ENCODE results near the gene GALNT18.

GALNT18 gene

DNA sequence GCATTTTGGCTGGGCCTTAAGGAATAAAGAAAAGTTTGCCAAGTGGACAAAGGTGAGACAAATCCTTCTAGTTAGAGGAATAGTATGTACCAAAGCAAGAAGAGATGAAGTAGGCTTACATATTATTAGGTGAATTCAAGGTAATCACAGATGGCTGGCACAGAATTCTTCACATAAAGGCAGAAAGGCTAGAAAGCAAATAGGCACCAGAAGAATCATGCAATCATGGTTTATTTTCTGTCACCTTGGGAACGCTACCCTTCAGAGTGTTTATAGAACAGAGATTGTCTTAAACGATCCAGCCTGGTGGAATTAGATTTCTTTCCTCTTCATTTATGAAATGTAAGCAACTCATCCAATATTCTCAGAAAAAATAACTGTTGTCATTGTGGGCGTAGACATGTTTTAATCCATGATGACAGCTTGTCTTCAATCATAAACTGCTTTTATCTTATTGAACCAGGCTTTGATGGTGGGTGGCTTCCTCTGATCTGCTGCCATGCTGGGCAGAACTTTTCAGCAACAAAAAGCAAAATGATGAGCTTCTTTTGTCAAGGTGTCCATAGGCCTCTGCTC is 219.8 kb downstream of the GALNT18 start:
- DNase-seq, result no peak

DNA sequence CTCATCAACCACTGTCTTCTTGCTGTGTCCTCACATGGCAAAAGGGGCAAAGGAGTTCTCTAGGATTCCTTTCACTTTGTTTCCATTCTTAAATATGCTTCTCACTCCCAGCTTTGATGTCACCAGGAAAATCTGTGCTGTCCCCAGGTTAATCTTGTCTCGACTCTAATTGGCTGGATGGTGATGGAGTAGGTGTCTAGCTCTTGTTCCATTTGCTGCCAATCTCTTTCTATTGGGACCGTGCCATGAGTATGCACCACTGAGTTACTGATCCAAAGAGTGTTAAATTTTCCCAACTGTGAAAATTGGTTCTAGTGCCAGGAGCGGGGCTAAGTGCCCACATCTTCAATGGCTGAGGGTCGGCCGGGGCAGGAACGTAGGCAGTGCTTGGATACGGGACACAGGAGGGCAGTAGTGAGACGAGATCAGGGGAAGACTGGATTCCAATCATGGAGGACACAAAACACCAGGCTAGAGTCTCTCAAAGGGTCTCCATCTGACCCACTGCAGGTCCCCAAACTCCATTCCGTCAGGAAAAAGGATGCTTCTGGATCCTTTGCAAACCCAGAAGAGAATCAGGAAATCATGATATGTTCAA is 221.1 kb downstream of the GALNT18 start:
- DNase-seq, result no peak

GRCh38 chr11:11400121-11400520 is 221.7 kb downstream of the GALNT18 start:
- DNase-seq, result no peak

GRCh38 chr11:11397781-11398180 is 224.0 kb downstream of the GALNT18 start:
- no peak for DNase-seq

- no peak for DNase-seq
Measured at GRCh38 chr11:11397036-11397415, 224.8 kb downstream of the GALNT18 start.

DNA sequence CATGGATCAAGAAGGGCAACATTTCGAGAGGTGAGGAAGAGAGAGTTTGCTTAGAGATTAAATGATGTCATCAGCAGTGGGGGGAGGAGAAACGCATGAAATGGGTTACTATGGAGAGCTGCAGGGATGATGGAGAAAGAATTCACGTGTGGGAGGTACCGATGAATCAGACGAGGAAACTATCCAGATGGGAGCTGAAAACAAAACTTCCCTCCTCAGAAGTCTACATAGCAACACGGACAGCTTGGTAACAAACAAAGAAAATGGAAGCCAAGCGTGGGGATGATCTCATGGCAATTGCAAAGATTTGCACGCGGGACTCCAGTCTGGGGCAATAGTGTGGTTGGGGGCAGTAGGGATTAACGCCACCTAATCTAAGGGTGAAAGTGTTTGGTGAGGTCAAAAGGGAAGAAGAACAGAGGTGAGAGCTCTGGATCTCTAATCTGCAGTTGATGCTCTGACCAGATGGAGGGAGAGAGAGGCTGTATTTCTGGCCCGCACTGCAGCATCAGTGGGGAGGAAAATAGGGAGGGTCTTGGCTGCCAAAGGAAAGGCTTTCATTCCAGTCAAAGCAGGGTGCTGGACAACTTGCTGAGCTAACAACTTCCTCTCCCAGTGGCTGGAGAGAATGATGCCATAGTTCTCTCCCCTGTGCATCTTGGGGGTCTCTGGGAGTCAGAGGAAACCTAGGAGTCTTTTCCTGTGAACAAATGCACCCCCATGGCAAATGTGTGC is 225.3 kb downstream of the GALNT18 start:
- peak; percentile 80 for DNase-seq

DNA sequence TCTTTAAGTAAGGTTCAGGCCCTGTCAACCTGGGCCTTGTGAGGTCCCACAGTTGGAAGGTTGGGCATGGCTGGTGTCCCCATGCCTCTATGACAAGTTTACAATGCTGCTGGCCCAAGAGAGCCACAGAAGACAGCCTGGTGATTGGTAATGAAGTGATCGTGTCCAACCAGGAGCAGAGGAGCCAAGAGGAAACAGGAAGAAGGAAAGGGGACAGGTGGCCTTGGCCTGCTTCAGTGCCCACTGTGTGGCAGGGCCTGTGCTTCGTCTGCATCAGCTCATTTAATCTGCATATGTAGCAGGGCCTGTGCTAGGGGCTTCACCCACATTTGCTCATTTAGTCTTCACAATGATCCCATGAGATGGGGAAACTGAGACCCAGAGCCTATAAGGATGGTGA is 226.7 kb downstream of the GALNT18 start:
- no peak for DNase-seq

- DNase-seq, result no peak
Measured at GRCh38 chr11:11394241-11394640, 227.6 kb downstream of the GALNT18 start.

GRCh38 chr11:11391796-11392463 is 229.9 kb downstream of the GALNT18 start:
- no peak for DNase-seq

DNA sequence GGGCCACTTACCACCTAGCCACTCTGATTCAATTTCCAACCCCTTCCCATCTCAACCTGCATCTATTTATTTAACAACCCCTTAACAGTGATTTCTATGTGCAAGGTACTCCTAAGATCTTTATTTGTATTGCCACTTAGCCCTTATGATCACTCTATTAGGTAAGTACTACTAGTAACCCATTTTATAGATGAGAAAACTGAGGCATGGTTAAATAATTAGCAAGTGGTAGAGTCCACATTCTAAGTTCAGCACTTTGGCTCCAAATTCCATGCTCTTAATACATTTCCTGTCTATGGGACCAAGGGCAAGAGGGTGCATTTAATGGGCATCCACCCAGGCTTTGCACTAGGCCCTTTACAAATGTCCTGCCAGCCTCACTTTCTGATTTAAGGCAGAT is 230.6 kb downstream of the GALNT18 start:
- DNase-seq, result no peak

DNA sequence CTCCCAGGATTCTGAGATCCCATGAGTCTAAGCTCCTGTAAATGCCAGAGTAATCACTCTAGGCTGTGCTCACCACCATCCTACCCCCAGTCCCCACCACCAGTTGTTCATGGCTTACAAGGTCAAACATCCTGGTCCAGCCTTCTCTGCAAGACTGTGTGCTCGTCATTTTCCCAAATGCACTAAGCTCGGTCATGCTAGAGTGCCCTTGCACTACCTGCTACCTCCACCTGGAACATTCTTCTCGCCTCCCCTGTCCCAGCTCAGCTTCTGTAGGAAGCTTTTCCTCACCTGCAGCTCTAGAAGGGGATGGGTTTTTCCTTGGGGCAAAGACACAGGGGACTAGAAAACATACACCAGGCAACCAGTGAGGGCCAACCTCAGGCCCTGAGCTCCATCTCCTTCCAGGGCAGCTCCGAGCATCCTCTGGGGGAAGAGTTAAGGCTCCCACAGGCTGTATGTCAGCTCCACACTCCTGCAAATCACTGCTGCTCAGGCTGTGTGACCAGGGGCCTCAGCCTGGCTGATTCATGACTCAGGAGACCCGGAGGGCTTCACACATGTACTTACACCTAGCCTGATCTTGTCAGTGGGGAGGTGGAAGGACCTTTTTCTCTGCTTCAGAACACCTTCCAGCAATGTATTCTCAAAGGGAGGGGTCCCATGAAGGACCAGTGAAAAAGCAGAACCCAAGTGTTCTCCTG is 231.6 kb downstream of the GALNT18 start:
- DNase-seq, result no peak

DNA sequence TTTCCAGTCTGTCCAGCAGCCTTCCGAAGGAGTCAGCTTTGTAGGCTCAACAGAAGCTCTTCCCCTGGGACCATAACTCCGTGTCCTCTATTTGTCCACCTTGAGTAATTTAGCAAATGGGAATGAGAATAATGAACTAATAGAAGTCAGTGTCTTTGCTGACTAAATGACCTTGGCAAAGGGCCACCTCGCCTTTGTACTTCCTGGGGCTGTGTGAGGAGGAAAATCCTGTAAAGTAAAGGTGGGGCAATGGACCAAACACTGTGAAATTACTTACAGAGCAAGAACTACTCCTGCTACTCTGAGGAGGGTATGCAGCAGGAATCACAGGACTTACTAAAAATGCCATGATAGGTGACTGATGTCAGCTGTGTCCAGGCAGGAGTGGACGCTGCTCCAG is 232.6 kb downstream of the GALNT18 start:
- no peak for DNase-seq

DNA sequence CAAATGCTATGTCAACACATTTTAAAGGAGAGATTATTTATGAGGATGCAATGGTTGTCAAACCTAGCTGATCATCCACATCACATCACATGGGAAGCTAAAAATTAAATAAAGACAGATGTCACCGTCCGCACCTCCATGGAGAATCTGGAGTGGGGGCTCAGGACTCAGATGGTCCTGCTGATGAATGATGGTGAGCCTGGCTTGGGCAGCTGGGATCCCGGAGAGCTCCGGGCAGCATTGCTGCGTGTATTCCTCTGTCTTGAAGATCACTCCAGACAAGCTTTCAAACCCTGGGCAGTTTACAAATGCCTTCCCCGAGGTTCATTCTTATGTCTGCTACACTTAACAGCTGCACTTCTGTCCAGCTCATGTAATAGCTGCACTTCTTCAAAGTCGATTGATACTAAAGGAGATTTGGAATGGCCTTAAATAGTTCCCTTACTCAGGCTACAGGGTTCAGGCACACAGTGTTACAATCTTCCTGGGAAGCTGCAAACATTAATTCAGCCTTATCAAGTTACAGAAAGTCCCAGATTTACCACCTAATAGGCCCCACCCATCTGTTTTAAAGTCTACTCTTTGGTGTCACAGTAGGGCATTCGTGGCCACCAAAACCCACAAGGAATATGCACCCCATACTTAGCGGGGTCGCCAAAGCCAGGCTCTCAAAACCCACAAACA is 234.0 kb downstream of the GALNT18 start:
- no peak for DNase-seq

GRCh38 chr11:11387207-11387606 is 234.6 kb downstream of the GALNT18 start:
- no peak for DNase-seq

- no peak for DNase-seq
Measured at GRCh38 chr11:11384829-11385228, 237.0 kb downstream of the GALNT18 start.

- no peak for DNase-seq
Measured at GRCh38 chr11:11383995-11384394, 237.8 kb downstream of the GALNT18 start.

GRCh38 chr11:11382858-11383532 is 238.8 kb downstream of the GALNT18 start:
- DNase-seq, result no peak

- DNase-seq, result no peak
Measured at GRCh38 chr11:11381471-11382105, 240.2 kb downstream of the GALNT18 start.

- no peak for DNase-seq
Measured at GRCh38 chr11:11380883-11381282, 240.9 kb downstream of the GALNT18 start.

GRCh38 chr11:11380340-11380739 is 241.5 kb downstream of the GALNT18 start:
- no peak for DNase-seq

DNA sequence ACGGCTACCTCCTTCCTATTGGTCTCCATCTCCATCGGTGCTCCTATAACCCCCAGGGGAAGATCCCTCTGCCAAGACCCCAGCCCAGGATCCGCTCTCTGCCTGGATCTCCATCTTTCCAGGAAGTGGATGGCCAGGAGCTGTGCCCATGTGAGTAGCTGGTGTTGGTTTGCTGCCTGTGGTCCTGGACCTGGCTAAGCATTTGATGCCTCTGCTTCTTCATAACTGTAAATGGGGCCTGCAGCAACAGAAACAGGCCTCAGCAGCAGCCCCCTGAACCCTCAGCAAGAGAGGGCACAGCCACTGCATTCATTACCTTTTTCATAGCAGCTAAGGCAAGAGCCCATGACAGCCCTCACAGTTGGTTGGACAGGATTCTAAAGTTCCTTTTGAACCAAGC is 242.1 kb downstream of the GALNT18 start:
- no peak for DNase-seq
